Measurements from ENCODE around the gene TEKT5. TPM values are rescaled to one million over a fixed set of nuclear protein-coding genes. Genes with fewer than 3 reads are reported as not detected.

Gene TEKT5
- polyA plus RNA-seq, 1 donor = 0.20 TPM

DNA sequence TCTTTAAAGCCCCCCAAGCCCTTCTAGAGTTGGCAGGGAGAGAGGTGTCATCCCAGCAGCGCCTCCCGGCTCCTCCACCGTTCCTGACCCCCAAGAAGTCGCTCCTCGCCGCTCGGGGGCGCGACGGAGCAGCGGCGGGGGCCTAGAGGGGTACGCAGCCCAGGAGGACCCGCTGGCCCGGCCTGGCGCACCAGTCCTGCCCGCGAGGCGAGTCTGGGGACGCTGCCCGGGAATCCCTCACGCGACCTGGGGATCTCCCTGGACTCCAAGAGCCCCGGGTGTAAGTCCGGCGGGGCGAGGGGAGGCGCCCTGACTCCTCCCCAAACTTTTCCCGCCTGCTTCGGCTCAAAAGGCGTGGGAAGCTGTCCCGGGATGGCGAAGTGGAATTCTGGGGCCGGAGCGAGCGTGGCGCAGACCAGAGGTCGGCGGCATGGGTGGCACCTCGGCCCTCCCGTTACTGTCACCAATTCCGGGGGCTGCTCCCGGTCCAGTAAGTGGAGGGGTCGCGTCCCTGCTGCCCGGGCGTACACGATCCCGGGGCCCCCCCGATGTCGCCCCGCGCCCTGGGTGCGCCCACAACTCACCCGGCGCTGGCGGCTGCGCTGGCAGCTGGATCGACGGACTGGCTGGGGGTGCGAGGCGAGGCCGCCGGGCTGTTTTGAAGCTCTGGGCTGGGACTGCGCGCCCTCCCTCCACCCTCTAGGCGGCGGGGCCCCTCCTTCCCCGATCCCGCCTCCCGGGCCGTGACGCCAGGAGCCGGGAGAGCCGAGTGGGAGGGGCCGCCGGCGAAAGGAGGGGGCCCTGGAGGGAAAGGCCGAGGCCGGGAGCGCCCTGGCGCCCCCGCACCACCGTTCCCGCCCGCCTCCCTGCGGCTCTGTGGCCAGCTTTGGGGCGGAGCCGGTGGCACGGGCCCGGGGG is 114.5 kb downstream of the TEKT5 start, which contains the start of gene EMP2:
TSS of gene EMP2 (minus strand) at position 634 of the 918 bp plus-strand sequence. CDS start 32,981 bp downstream, outside the sequence.
- DNase-seq (ENCODE audit: low read depth) = no peak

DNA sequence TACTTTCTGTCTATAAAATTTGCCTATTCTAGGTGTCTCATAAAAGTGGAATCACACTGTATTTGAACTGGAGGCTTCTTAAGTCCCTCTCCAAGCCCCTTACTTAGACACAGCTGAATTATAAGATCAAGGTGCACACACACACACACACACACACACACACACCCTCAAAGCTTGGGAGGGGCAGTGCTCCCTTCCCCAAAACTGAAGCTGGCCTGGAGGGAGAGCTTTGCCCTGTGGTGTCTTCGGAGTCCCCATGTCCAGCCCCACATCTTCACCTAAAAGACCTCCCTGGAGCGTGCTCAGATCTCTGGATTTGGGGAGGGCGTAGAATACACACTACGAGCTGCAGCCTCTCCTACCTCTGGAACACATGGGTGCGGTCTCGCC is 115.2 kb downstream of the TEKT5 start:
- DNase-seq (ENCODE audit: low read depth) = no peak

DNA sequence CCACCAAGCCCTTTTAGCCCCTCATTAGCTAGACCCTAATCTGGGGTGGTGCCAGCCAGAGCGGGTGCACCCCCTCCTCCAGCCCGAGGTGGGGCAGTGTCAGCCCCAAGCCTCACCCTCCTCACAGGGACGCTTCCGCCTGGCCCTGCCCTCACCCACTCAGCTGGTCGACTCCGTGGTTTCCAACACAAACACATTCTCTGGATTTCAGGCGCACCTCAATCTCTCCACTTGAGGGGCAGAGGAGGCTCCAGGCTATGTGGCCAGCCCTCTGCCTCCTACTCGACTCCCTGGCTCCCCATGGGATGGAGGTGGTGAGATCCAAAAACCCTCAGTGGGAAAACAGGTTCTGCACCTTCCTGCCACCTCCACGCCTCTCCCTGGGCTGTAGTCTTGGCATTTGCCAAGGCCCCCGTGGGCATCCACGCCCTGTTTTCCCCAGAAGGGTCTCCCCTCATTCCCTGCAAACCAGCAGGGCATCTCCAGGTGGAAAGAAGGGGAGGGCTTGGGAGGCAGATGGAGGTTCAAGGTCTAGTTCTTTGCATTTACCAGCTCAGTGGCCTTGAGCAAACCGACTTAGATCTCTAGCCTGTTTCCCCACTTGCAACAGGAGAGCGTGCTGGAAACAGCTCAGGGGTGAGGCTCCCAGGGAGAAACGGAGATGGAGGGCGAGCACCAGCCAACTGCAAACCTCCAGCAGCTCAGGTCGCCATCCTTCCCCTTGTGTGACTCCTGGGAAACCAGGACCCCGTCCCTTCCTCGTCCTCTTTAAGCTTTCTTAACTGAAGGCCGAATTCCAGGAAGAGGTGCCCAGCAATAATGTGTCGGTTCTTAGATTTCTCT is 116.0 kb downstream of the TEKT5 start:
- no peak for DNase-seq (ENCODE audit: low read depth)

Other genes with a start within 250 kb of the TEKT5 start
- 53.0 TPM for gene EMP2, start 114.3 kb downstream of the TEKT5 start, polyA plus RNA-seq (ENCODE audit: insufficient read length)
- gene NUBP1, start 48.9 kb upstream of the TEKT5 start, polyA plus RNA-seq (ENCODE audit: insufficient read length) = 31.2 TPM
- gene TVP23A, start 123.9 kb upstream of the TEKT5 start, polyA plus RNA-seq (ENCODE audit: insufficient read length) = 2.3 TPM
- 3.2 TPM for gene CIITA, start 182.3 kb upstream of the TEKT5 start, polyA plus RNA-seq (ENCODE audit: insufficient read length)
- gene DEXI, start 247.5 kb upstream of the TEKT5 start, polyA plus RNA-seq (ENCODE audit: insufficient read length) = 56.9 TPM
- gene CLEC16A, start 249.6 kb upstream of the TEKT5 start, polyA plus RNA-seq (ENCODE audit: insufficient read length) = 14.5 TPM

All from forelimb muscle (tissue), 1 donor.